Effector memory CD4-positive, alpha-beta T cell (primary cell): Measurements from ENCODE around the gene CEBPE.

Source experiments
- DNase-seq, 3 donors: peaks; one replicate each; pipeline ENCODE4 v3.0.0-alpha.2; 2020
- H3K27ac ChIP-seq: 2 replicates; pipeline ENCODE4 v1.7.0; 2013; ENCODE audit warnings: mild to moderate bottlenecking, low read length, moderate library complexity; ENCODE audit not compliant: insufficient read depth, poor library complexity, severe bottlenecking
- H3K27me3 ChIP-seq: replicated peaks from 2 replicates; pipeline ENCODE4 v1.7.0; 2013; ENCODE audit warnings: mild to moderate bottlenecking, low read length; ENCODE audit not compliant: insufficient read depth, control insufficient read depth, poor library complexity, severe bottlenecking
- H3K36me3 ChIP-seq: 2 replicates; pipeline ENCODE4 v1.7.0; 2013; ENCODE audit warnings: mild to moderate bottlenecking, low read length, moderate library complexity; ENCODE audit not compliant: control insufficient read depth, insufficient read depth
- H3K4me1 ChIP-seq: 2 replicates; pipeline ENCODE4 v1.7.0; 2013; ENCODE audit warnings: low read length, mild to moderate bottlenecking; ENCODE audit not compliant: control insufficient read depth, insufficient read depth, poor library complexity, severe bottlenecking
- H3K4me3 ChIP-seq: 2 replicates; pipeline ENCODE4 v1.7.0; 2013; ENCODE audit warnings: low read length, low read depth, mild to moderate bottlenecking; ENCODE audit not compliant: insufficient read depth, poor library complexity, severe bottlenecking
- H3K9me3 ChIP-seq: 2 replicates; pipeline ENCODE4 v1.7.0; 2013; ENCODE audit warnings: mild to moderate bottlenecking, low read length, moderate library complexity; ENCODE audit not compliant: control insufficient read depth

The CEBPE gene

DNA sequence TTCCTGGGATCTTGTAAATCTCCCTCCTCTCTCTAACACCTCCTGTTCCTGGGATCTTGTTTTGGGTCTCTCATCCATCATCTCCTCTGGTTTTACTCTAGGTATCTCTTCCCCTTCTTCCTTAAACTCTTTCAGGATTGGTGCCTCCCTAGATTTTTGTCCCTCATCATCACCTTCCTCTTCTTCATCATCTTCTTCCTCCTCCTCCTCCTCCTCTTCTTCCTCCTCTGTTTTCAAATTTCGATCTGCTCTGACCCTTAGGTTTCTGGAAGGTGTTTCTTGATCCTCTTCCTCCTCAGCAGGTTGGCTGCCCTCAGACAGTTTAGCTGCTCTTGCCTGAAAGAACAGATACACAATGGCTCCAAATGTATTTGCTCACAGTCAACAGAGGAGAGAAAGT is 38.6 kb downstream of the CEBPE start:
- H3K9me3 ChIP-seq = no peaks in the 10 kb centered on the region
- H3K27ac ChIP-seq = no peak overlapping the region
- no peaks in the 10 kb centered on the region for H3K27me3 ChIP-seq
- peaks cover 91% of the 10 kb centered on the region for H3K36me3 ChIP-seq
- no peaks in the 10 kb centered on the region for H3K4me1 ChIP-seq
- H3K4me3 ChIP-seq = no peak overlapping the region
- DNase-seq = no peak

DNA sequence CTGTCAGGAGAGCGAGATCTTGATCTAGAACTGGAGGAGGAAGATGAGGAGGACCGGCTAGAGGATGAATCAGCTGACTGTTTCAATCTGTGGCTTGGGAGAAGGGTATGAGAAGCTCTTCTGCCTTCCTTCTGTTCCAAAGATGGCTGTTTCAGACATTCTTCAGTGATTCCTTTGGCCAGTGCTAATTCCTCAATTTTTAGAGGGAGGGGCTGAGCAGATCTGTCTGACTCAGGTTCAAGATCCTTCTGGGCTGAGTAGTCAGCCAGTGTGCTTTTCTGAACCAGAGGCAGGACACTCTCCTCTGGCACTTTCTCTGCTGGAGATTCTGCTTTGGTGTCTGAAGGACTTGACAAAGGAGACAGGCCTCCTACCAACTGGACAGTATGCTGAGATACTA is 39.3 kb downstream of the CEBPE start:
- no peaks in the 10 kb centered on the region for H3K4me1 ChIP-seq
- H3K4me3 ChIP-seq = no peak overlapping the region
- no peak overlapping the region for H3K27ac ChIP-seq
- no peaks in the 10 kb centered on the region for H3K27me3 ChIP-seq
- no peaks in the 10 kb centered on the region for H3K9me3 ChIP-seq
- DNase-seq = no peak
- H3K36me3 ChIP-seq = peaks cover 91% of the 10 kb centered on the region

- H3K27me3 ChIP-seq = no peaks in the 10 kb centered on the region
- H3K4me1 ChIP-seq = no peaks in the 10 kb centered on the region
- no peak overlapping the region for H3K27ac ChIP-seq
- no peak overlapping the region for H3K4me3 ChIP-seq
- H3K36me3 ChIP-seq = peaks cover 87% of the 10 kb centered on the region
- no peaks in the 10 kb centered on the region for H3K9me3 ChIP-seq
- no peak for DNase-seq
These were observed 40.4 kb downstream of the CEBPE start for GRCh38 chr14:23078692-23079116.

GRCh38 chr14:23077962-23078361 is 41.1 kb downstream of the CEBPE start:
- H3K36me3 ChIP-seq = peaks cover 85% of the 10 kb centered on the region
- DNase-seq = no peak
- H3K9me3 ChIP-seq = no peaks in the 10 kb centered on the region
- H3K27me3 ChIP-seq = no peaks in the 10 kb centered on the region
- no peak overlapping the region for H3K4me3 ChIP-seq
- no peaks in the 10 kb centered on the region for H3K4me1 ChIP-seq
- H3K27ac ChIP-seq = no peak overlapping the region

DNA sequence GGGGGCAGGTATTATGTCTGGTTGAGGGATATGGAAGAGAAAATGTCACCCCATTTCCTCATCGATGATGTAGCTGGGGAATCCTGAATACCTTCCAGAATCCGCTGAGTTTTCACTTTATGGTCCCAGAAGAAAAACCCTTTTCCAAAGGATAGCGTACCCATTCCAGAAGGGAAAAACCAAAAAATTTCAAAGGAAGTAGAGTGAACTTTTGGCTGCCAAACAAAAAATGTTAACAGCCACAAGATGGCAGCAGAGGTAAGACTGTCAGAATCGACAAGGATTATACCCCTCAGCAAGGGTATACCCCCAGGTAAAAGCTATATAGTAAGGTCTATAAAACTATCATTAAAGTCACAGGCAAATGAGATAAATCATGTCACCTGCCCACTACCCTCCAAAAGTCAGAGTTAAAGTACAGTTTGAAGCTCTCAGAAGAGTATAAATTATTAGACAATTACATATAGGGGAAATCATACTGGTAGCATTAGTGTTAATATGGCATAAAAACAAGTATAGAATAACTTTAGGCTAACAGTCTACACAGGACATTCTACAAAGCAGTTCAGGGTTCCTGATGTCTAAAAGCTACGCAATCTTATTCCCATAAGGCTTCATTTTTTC is 42.2 kb downstream of the CEBPE start:
- H3K27me3 ChIP-seq = no peaks in the 10 kb centered on the region
- no peak for DNase-seq
- H3K27ac ChIP-seq = no peak overlapping the region
- peaks cover under 1% of the 10 kb centered on the region for H3K4me1 ChIP-seq
- H3K36me3 ChIP-seq = peaks cover 79% of the 10 kb centered on the region
- H3K4me3 ChIP-seq = no peak overlapping the region
- H3K9me3 ChIP-seq = no peaks in the 10 kb centered on the region

DNA sequence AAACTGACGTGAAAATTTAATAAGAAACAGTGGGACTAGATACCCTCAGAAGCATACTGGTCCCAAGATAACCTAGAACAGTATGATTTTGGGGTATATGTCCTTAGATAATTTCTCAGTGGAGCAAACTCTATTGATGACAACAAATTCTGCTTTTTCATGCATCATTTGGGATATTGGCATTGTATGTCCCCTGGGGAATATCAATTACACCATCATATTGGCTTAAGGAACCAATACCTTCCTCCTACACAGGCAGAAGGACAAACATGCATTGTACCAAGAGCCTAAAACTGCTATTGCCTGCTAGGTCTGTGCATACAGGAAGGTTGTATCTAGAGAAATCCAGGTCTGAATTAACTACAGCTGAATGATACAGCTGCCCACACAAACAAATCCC is 44.1 kb downstream of the CEBPE start:
- peaks cover 60% of the 10 kb centered on the region for H3K36me3 ChIP-seq
- no peaks in the 10 kb centered on the region for H3K9me3 ChIP-seq
- no peak overlapping the region for H3K27ac ChIP-seq
- H3K4me3 ChIP-seq = no peak overlapping the region
- H3K27me3 ChIP-seq = no peaks in the 10 kb centered on the region
- DNase-seq = no peak
- peaks cover 14% of the 10 kb centered on the region for H3K4me1 ChIP-seq

DNA sequence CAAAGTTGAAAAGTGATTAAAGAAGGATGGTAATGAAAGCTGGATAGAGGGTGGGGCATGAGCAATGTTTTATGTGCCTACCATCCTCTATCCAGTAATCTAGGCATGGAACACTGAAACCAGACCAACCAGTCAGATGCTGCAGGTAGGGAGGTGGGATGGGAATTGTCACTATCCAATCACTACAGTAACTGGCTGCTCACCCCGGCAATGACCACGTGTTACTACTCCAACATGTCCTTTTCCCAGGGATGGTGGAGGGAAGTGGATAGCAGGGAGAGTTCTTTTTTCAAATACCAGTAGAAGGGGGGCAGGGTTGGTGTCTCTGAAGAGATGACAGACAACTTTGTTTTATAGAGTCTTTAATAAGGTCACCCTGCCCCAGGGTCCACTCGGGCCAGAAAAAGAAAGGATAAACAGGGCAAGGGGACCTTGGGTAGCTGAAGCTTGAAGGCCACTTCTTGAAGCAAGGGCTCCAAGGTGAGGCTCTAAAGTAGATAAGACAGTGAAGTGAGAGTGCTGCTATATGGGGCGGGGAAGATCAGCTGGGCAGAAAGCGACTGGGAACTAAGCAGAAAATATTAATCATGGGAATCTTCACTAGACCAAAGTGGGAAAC is 47.0 kb downstream of the CEBPE start:
- H3K9me3 ChIP-seq = no peaks in the 10 kb centered on the region
- H3K27me3 ChIP-seq = no peaks in the 10 kb centered on the region
- peaks cover 18% of the 10 kb centered on the region for H3K4me1 ChIP-seq
- peak overlapping the region; percentile 70 for H3K27ac ChIP-seq
- no peak overlapping the region for H3K4me3 ChIP-seq
- H3K36me3 ChIP-seq = peaks cover 54% of the 10 kb centered on the region
- no peak for DNase-seq

DNA sequence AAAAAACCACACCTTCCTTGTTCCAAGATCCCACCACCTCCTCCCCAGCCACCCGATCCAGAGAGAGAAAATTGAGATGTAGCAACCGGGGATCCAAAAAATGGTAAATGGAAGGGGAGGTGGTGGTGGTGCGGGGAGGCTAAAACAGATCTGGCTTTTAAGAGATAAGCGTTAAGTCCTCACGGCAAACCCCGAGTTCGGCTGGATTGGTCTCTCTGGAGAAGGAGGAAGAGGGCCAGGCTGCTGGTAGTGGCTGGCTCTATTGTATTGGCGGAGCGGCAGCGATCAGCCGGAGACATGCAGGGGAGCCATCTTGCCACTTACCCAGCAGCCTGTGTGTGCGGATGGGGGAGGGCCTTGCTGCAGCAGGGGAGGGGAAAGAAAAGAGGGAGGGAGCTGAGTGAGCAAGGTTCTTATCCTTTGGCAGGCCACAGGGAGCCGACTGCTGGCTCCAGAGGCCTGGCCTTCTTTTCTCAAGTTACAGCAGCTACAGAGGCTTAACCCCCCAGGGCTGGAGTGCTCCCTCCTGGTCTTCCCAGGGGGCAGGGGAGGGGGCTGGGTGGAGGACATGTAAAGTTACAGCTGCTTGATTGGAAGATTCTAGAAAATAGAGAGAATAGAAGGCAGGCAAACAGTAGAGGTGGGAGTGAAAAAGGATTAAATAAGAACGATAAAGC is 47.7 kb downstream of the CEBPE start:
- Histone ChIP-seq H3K27me3 (no peaks in the 10 kb centered on the region), H3K27ac (peak overlapping the region; percentile 70), H3K36me3 (peaks cover 54% of the 10 kb centered on the region), H3K4me1 (peaks cover 18% of the 10 kb centered on the region), H3K9me3 (no peaks in the 10 kb centered on the region), H3K4me3 (peak overlapping the region; percentile 62)
- peak; percentile 55 to 67 (median 65) for DNase-seq

DNA sequence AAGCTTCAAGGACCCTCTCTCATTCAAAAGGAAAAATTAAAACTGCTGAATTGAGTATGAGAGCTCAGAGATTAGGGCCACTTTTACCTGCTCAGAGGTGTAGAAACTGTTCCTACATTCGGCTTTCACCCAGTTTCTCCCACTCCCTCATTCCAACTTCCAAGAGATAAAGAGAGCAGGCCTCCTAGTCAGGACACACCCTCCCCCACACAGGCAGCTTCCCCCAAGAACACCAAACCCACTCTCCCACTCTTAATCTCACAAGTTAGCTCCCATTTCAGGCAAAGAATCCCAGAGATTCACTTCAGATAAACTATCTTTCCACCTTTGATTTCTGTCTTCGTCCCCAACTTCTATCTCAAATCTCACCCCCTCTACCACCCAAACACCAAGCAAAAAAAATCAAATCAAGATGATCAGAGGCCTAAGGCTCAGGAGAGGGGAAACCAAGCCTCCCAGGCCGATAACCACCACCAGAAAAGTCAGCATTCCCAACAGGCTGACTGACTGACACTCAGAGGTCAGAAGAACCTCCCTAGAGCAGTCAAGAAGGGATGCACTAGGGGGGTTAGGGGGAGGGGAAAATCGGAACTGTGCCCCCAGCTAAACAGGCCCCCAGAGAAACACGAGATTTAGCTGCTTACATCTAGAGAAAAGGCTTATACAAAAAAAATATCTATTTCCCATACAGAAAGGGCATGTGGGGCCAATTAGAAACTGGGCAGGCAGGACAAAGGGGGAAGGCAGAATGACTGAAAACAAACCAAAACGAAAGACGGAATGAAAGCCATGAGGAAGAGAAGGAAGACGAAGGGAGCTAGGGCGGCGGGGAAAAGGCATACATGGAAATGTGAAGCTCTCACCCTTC is 48.6 kb downstream of the CEBPE start:
- H3K4me1 ChIP-seq = peaks cover 18% of the 10 kb centered on the region
- H3K36me3 ChIP-seq = peaks cover 52% of the 10 kb centered on the region
- H3K4me3 ChIP-seq = peak overlapping the region; percentile 62
- no peaks in the 10 kb centered on the region for H3K9me3 ChIP-seq
- H3K27me3 ChIP-seq = no peaks in the 10 kb centered on the region
- DNase-seq = no peak
- H3K27ac ChIP-seq = peak overlapping the region; percentile 70
